Neural crest cell (in vitro differentiated cells): ENCODE measurements around the gene PRRC2B. TPM values are rescaled to one million over a fixed set of nuclear protein-coding genes. Genes with fewer than 3 reads are reported as not detected.
A peak's percentile ranks its signal among the peaks of the same experiment; 100 is the strongest.
"Not testable (repeated sequence)": the region's sequence is repeated elsewhere in the genome, so short reads cannot be mapped to it uniquely, and the experiment has no call there.

Experiments
- DNase-seq: peaks from one replicate; pipeline ENCODE4 v3.0.0; 2021; ENCODE audit warnings: low read depth, mixed read lengths, low spot score
- H3K27ac Mint-ChIP-seq: one replicate; pipeline ENCODE4 v1.8.0; 2021; ENCODE audit warnings: mild to moderate bottlenecking, mixed read lengths; ENCODE audit not compliant: unreplicated experiment
- H3K27me3 Mint-ChIP-seq: 2 replicates; pipeline ENCODE4 v1.8.0; 2021; ENCODE audit warnings: low read depth, mild to moderate bottlenecking, mixed read lengths
- H3K36me3 Mint-ChIP-seq: 2 replicates; pipeline ENCODE4 v1.8.0; 2021; ENCODE audit warnings: low read depth, mild to moderate bottlenecking, mixed read lengths
- H3K4me1 Mint-ChIP-seq: 2 replicates; pipeline ENCODE4 v1.8.0; 2021; ENCODE audit warnings: mixed read lengths
- H3K4me3 Mint-ChIP-seq: one replicate; pipeline ENCODE4 v1.8.0; 2021; ENCODE audit warnings: mild to moderate bottlenecking, mixed read lengths
- H3K9me3 Mint-ChIP-seq: 2 replicates; pipeline ENCODE4 v1.8.0; 2021; ENCODE audit warnings: mixed read lengths
- CTCF ChIP-seq: fragments of 200-600 bp; sonication (generic); conservative IDR thresholded peaks from 2 replicates; pipeline ENCODE4 v1.5.0; 2021; ENCODE audit warnings: antibody characterized with exemption, mild to moderate bottlenecking
- total RNA-seq: library from RNA; stranded (reverse); gene quantifications from 2 replicates; pipeline ENCODE4 v1.2.1, GENCODE V29; 2021

PRRC2B gene
- total RNA-seq, 1 donor from 2014 or later = 349 TPM

- H3K9me3 Mint-ChIP-seq = peaks cover 10% of the 10 kb centered on the region
These were observed 151.3 kb downstream of the PRRC2B start, which contains the start of gene PRRT1B for GRCh38 chr9:131545003-131545785. TSS of gene PRRT1B (plus strand) at chr9:131545523. CDS start at chr9:131545616, 93 bp downstream.

GRCh38 chr9:131545786-131546335, 152.0 kb downstream of the PRRC2B start:
- no peak overlapping the region for H3K4me3 Mint-ChIP-seq
- H3K4me1 Mint-ChIP-seq = no peaks in the 10 kb centered on the region
- H3K36me3 Mint-ChIP-seq = peaks cover 15% of the 10 kb centered on the region
- H3K27ac Mint-ChIP-seq = no peak overlapping the region
- H3K27me3 Mint-ChIP-seq = peaks cover 35% of the 10 kb centered on the region
- peaks cover 10% of the 10 kb centered on the region for H3K9me3 Mint-ChIP-seq
- DNase-seq = no peak
- TF ChIP-seq CTCF = no peak

More at GRCh38 chr9:131545003-131545785, 151.3 kb downstream of the PRRC2B start, which contains the start of gene PRRT1B:
- TF ChIP-seq CTCF = no peak
- H3K4me3 Mint-ChIP-seq = no peak within 1 kb of the TSS
- no peak for DNase-seq
- no peaks in the 10 kb centered on the region for H3K4me1 Mint-ChIP-seq
- peaks cover 15% of the 10 kb centered on the region for H3K36me3 Mint-ChIP-seq
- H3K27ac Mint-ChIP-seq = no peak within 1 kb of the TSS
- H3K27me3 Mint-ChIP-seq = peaks cover 32% of the 10 kb centered on the region

- TF ChIP-seq CTCF = peak; percentile 19
- DNase-seq = no peak
- Mint-ChIP-seq H3K27ac (no peak overlapping the region), H3K36me3 (peaks cover 15% of the 10 kb centered on the region), H3K27me3 (peaks cover 36% of the 10 kb centered on the region), H3K4me1 (no peaks in the 10 kb centered on the region), H3K4me3 (no peak overlapping the region), H3K9me3 (peaks cover 10% of the 10 kb centered on the region)
These were observed 152.6 kb downstream of the PRRC2B start for GRCh38 chr9:131546336-131547084.

GRCh38 chr9:131549186-131549585, 155.3 kb downstream of the PRRC2B start:
- DNase-seq, H3K36me3 Mint-ChIP-seq, H3K4me3 Mint-ChIP-seq, H3K27ac Mint-ChIP-seq, H3K4me1 Mint-ChIP-seq, H3K9me3 Mint-ChIP-seq: not testable (repeated sequence)
- peaks cover 58% of the 10 kb centered on the region for H3K27me3 Mint-ChIP-seq

Other genes with a start within 250 kb of the PRRC2B start
- gene FAM78A, start 117.6 kb upstream of the PRRC2B start, total RNA-seq = 3.8 and 4.4 TPM in 2 replicates
- gene PLPP7, start 104.4 kb upstream of the PRRC2B start, total RNA-seq = 5.8 and 6.9 TPM in 2 replicates
- gene POMT1, start 108.8 kb downstream of the PRRC2B start, total RNA-seq = 42.8 and 46.3 TPM in 2 replicates
- 56.4 and 56.8 TPM in 2 replicates for gene UCK1, start 137.2 kb downstream of the PRRC2B start, total RNA-seq
- gene PRRT1B, start 151.4 kb downstream of the PRRC2B start, total RNA-seq = not detected in 2 replicates